ENCODE measurements around the gene DLGAP1. TPM values are rescaled to one million over a fixed set of nuclear protein-coding genes. Genes with fewer than 3 reads are reported as not detected.

DLGAP1 gene
- total and polyA plus RNA-seq, 4 donors = 0.75 to 6.6 (median 3.6) TPM

DNA sequence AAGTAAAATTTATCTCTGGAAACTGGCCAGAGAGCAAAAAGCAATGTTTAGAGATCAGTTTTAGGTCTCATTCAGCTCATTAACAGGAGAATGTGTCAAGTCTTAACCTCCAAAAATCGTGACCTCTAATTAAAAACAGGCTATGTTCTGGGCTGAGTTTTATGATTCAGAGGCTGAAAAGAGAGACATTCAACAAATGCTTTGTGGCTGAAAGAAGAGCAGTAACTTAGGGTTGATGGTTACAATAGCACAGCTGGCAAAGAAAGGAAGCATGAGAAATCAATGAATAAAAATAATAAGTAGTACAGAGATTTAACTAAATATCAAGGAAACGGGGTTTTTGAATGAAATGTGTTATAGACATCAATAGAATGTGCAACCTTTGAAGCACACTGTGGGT is 992.1 kb downstream of the DLGAP1 start:
- no peak for DNase-seq
- 45 to 56% methylated on average over 2 of the region's 2 CpGs for WGBS, 2 donors
- Histone ChIP-seq H3K4me3 (ENCODE audit: low read length in 2 of 2) (no peak overlapping the region), H3K9me3 (ENCODE audit: control insufficient read depth, low read length) (peaks cover 1% of the 10 kb centered on the region), H3K27me3 (ENCODE audit: control insufficient read depth in 1 of 2, insufficient read depth in 2 of 2, low read length in 1 of 2) (no peaks in the 10 kb centered on the region), H3K4me1 (ENCODE audit: control insufficient read depth in 1 of 2, insufficient read depth in 2 of 2, low read length in 2 of 2) (no peaks in the 10 kb centered on the region), H3K36me3 (ENCODE audit: control insufficient read depth in 1 of 2, insufficient read depth in 2 of 2, low read length in 1 of 2) (peaks cover 0 to 5% of the 10 kb centered on the region in 2 donors), H3K27ac (ENCODE audit: low read depth in 1 of 2, low read length in 2 of 2) (no peak overlapping the region)
- intact Hi-C loops (cut with DNase I) = no loop called here
- no peak for ATAC-seq (ENCODE audit: low FRiP score)

DNA sequence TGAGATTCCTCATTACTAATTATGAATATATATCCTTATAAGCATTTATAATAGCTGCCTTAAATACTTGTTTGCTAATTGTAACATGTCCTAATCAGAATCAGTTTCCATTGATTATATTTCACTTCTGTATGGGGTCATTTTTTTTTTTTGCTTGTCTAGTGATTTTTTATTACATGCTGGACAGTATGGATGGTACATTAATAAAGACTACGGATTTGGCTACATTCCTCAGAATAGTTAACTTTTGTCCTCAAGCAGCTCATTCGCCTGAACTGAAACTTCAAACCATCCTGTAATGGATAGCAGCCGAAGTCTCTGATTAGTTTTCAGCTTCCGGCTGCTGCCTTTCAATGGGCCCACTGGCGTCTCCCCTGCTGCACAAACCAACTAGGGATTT is 993.4 kb downstream of the DLGAP1 start:
- peaks cover 0 to 11% of the 10 kb centered on the region in 2 donors for H3K36me3 ChIP-seq (ENCODE audit: control insufficient read depth in 1 of 2, insufficient read depth in 2 of 2, low read length in 1 of 2)
- no peaks in the 10 kb centered on the region for H3K27me3 ChIP-seq (ENCODE audit: control insufficient read depth in 1 of 2, insufficient read depth in 2 of 2, low read length in 1 of 2)
- 96% methylated on average over 5 of the region's 5 CpGs for WGBS, 2 donors
- peaks cover 1% of the 10 kb centered on the region for H3K9me3 ChIP-seq (ENCODE audit: control insufficient read depth, low read length)
- no peak overlapping the region for H3K27ac ChIP-seq (ENCODE audit: low read depth in 1 of 2, low read length in 2 of 2)
- intact Hi-C loops (cut with DNase I) = no loop called here
- DNase-seq = no peak
- no peak overlapping the region for H3K4me3 ChIP-seq (ENCODE audit: low read length in 2 of 2)
- no peak for ATAC-seq (ENCODE audit: low FRiP score)
- H3K4me1 ChIP-seq (ENCODE audit: control insufficient read depth in 1 of 2, insufficient read depth in 2 of 2, low read length in 2 of 2) = no peaks in the 10 kb centered on the region

DNA sequence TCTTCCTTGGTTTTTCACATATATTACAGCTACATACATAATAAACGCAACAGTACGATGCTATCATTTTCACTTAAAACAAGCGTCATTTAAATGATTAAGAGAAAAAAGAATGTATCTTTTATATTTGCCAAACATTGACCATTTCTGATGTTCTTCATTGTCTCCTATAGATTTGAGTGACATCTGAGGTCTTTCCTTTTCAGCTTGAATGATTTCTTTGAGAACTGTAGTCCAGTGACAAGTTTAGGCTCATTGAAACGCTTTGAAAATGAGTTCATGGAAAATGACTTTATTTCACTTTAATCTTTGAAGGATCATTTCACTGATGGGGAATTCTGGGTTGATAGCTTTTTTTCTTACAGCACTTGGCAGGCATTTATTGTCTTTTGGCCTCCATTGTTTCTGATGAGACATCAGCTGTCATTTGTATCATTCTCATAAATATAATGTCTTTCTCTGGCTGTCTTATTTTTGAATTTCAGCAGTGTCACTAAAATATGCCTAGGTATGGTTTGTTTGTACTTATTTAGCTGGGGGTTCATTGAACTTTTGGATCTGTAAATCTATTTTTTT is 994.2 kb downstream of the DLGAP1 start:
- H3K27ac ChIP-seq (ENCODE audit: low read depth in 1 of 2, low read length in 2 of 2) = no peak overlapping the region
- no peak for DNase-seq
- WGBS, 2 donors = 95 to 98% methylated on average over 4 of the region's 4 CpGs
- peaks cover 0 to 4% of the 10 kb centered on the region in 2 donors for H3K4me1 ChIP-seq (ENCODE audit: control insufficient read depth in 1 of 2, insufficient read depth in 2 of 2, low read length in 2 of 2)
- H3K27me3 ChIP-seq (ENCODE audit: control insufficient read depth in 1 of 2, insufficient read depth in 2 of 2, low read length in 1 of 2) = no peaks in the 10 kb centered on the region
- intact Hi-C loops (cut with DNase I) = no loop called here
- peaks cover 0 to 14% of the 10 kb centered on the region in 2 donors for H3K36me3 ChIP-seq (ENCODE audit: control insufficient read depth in 1 of 2, insufficient read depth in 2 of 2, low read length in 1 of 2)
- no peak for ATAC-seq (ENCODE audit: low FRiP score)
- H3K9me3 ChIP-seq (ENCODE audit: control insufficient read depth, low read length) = peaks cover 1% of the 10 kb centered on the region
- no peak overlapping the region for H3K4me3 ChIP-seq (ENCODE audit: low read length in 2 of 2)

DNA sequence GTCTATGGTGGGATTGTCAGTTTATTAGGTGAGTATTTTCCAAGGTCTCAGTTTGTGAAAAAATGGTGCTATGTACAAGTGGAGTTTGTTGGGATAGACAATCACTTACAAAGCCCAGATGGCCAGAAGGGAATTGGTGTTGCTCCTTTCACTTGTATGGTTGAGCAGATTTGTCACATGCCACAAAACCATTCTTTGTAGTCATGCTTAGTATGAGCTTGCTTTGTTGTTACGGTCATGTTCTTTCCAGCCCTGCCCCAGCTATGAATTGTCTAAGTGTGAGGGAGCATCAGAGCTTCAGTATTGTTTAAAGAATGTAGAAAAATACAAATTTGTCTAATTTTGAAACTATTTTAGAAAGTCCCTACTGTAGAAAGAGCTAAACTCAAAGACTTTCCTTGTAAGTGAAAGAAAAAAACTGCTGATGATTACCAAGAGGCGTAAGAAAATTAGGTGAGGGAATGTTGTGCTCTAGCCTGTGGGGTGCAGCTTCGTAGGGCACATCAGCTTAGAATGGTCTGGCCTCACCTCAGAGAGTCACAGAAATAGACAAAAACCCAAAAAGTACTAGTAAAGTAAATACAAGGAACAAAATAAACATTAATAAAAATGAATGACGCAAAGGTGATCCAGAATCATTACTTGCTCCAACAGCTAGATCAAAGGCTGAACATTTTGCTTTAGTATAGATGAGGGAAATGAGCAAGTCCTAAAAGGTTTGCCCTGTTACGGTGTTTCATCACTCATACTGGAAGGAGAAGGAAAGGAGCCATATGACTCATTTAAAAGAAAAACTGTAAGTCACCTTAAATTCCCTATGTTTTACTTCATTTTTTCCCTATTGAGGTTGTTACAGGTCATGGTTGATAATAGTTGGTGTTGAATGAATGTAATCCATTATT is 995.9 kb downstream of the DLGAP1 start:
- Histone ChIP-seq H3K36me3 (ENCODE audit: control insufficient read depth in 1 of 2, insufficient read depth in 2 of 2, low read length in 1 of 2) (peaks cover 0 to 14% of the 10 kb centered on the region in 2 donors), H3K27ac (ENCODE audit: low read depth in 1 of 2, low read length in 2 of 2) (no peak overlapping the region)

DNA sequence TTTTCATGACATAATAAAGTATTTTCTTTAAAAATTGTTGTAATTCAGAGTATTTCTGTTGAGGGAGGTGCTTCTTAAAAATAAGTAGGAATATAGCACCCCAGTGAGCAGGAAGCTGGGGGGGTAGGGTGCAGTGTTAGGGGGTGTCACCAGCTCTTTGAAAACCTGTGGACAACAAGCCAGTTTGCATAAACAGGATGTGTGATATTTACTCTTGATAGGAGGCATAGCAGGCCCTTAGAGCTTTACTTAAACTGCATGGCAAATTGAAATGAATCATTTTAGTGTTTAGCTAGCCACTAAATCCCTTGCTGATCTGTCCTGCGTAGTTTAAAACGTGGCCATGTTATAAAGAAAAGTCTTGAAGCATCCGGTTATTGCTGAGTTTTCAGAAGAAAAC is 996.7 kb downstream of the DLGAP1 start:
- peaks cover 0 to 5% of the 10 kb centered on the region in 2 donors for H3K4me1 ChIP-seq (ENCODE audit: control insufficient read depth in 1 of 2, insufficient read depth in 2 of 2, low read length in 2 of 2)
- intact Hi-C loops (cut with DNase I) = no loop called here
- 82 to 84% methylated on average over 3 of the region's 3 CpGs for WGBS, 2 donors

More for the DNA sequence above, 995.9 kb downstream of the DLGAP1 start:
- peaks cover 1% of the 10 kb centered on the region for H3K9me3 ChIP-seq (ENCODE audit: control insufficient read depth, low read length)
- intact Hi-C loops (cut with DNase I) = no loop called here
- H3K4me1 ChIP-seq (ENCODE audit: control insufficient read depth in 1 of 2, insufficient read depth in 2 of 2, low read length in 2 of 2) = peaks cover 0 to 5% of the 10 kb centered on the region in 2 donors
- H3K4me3 ChIP-seq (ENCODE audit: low read length in 2 of 2) = no peak overlapping the region
- no peak for DNase-seq
- 74 to 82% methylated on average over 5 of the region's 5 CpGs for WGBS, 2 donors
- no peaks in the 10 kb centered on the region for H3K27me3 ChIP-seq (ENCODE audit: control insufficient read depth in 1 of 2, insufficient read depth in 2 of 2, low read length in 1 of 2)
- ATAC-seq (ENCODE audit: low FRiP score) = no peak

DNA sequence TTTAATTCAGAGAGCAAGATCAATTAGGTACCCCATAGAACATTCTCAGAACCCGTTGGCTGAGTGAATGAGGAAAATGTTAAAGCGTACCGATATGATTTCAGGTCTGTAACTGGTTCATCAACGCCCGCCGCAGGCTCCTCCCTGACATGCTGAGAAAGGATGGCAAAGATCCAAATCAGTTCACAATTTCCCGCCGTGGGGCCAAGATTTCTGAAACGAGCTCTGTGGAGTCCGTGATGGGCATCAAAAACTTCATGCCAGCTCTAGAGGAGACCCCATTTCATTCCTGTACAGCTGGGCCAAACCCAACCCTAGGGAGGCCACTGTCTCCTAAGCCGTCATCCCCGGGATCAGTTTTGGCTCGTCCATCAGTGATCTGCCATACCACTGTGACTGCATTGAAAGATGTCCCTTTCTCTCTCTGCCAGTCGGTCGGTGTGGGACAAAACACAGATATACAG is 997.8 kb downstream of the DLGAP1 start:
- ATAC-seq (ENCODE audit: low FRiP score) = no peak
- DNase-seq = no peak
- Histone ChIP-seq H3K4me1 (ENCODE audit: control insufficient read depth in 1 of 2, insufficient read depth in 2 of 2, low read length in 2 of 2) (peaks cover 0 to 5% of the 10 kb centered on the region in 2 donors), H3K27ac (ENCODE audit: low read depth in 1 of 2, low read length in 2 of 2) (no peak overlapping the region), H3K9me3 (ENCODE audit: control insufficient read depth, low read length) (peaks cover 1% of the 10 kb centered on the region), H3K4me3 (ENCODE audit: low read length in 2 of 2) (no peak overlapping the region), H3K36me3 (ENCODE audit: control insufficient read depth in 1 of 2, insufficient read depth in 2 of 2, low read length in 1 of 2) (peaks cover 0 to 14% of the 10 kb centered on the region in 2 donors), H3K27me3 (ENCODE audit: control insufficient read depth in 1 of 2, insufficient read depth in 2 of 2, low read length in 1 of 2) (no peaks in the 10 kb centered on the region)
- 82 to 83% methylated on average over 15 of the region's 15 CpGs for WGBS, 2 donors
- intact Hi-C loops (cut with DNase I) = no loop called here

More for the DNA sequence above, 996.7 kb downstream of the DLGAP1 start:
- H3K4me3 ChIP-seq (ENCODE audit: low read length in 2 of 2) = no peak overlapping the region
- peaks cover 1% of the 10 kb centered on the region for H3K9me3 ChIP-seq (ENCODE audit: control insufficient read depth, low read length)
- DNase-seq (no peak), ATAC-seq (ENCODE audit: low FRiP score) (no peak)
- H3K27ac ChIP-seq (ENCODE audit: low read depth in 1 of 2, low read length in 2 of 2) = no peak overlapping the region
- no peaks in the 10 kb centered on the region for H3K27me3 ChIP-seq (ENCODE audit: control insufficient read depth in 1 of 2, insufficient read depth in 2 of 2, low read length in 1 of 2)
- H3K36me3 ChIP-seq (ENCODE audit: control insufficient read depth in 1 of 2, insufficient read depth in 2 of 2, low read length in 1 of 2) = peaks cover 0 to 14% of the 10 kb centered on the region in 2 donors

DNA sequence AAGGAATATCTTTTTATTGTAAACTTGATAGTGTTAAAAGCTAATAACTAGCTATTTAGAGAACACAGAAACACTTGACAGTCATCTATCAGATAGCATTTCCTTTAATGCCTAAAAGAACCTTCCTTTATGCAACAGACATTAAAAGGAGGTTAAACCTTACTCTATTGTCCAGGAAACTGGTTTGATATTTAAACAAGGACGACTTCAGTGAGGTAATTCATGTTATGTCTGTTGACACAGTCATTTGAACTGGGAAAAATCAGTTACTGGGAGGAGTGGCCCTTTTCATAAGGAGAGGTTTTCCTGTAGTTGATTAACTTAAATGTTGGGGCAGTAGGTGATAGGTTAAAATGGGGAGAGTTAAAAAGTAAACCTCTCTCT is 998.4 kb downstream of the DLGAP1 start:
- no peak overlapping the region for H3K4me3 ChIP-seq (ENCODE audit: low read length in 2 of 2)
- no peak for ATAC-seq (ENCODE audit: low FRiP score)
- peaks cover 0 to 12% of the 10 kb centered on the region in 2 donors for H3K36me3 ChIP-seq (ENCODE audit: control insufficient read depth in 1 of 2, insufficient read depth in 2 of 2, low read length in 1 of 2)
- H3K27me3 ChIP-seq (ENCODE audit: control insufficient read depth in 1 of 2, insufficient read depth in 2 of 2, low read length in 1 of 2) = no peaks in the 10 kb centered on the region
- peaks cover 0 to 5% of the 10 kb centered on the region in 2 donors for H3K4me1 ChIP-seq (ENCODE audit: control insufficient read depth in 1 of 2, insufficient read depth in 2 of 2, low read length in 2 of 2)
- 50 to 56% methylated on average over 1 of the region's 1 CpG for WGBS, 2 donors
- intact Hi-C loops (cut with DNase I) = no loop called here
- no peak overlapping the region for H3K27ac ChIP-seq (ENCODE audit: low read depth in 1 of 2, low read length in 2 of 2)
- DNase-seq = no peak
- H3K9me3 ChIP-seq (ENCODE audit: control insufficient read depth, low read length) = no peaks in the 10 kb centered on the region

DNA sequence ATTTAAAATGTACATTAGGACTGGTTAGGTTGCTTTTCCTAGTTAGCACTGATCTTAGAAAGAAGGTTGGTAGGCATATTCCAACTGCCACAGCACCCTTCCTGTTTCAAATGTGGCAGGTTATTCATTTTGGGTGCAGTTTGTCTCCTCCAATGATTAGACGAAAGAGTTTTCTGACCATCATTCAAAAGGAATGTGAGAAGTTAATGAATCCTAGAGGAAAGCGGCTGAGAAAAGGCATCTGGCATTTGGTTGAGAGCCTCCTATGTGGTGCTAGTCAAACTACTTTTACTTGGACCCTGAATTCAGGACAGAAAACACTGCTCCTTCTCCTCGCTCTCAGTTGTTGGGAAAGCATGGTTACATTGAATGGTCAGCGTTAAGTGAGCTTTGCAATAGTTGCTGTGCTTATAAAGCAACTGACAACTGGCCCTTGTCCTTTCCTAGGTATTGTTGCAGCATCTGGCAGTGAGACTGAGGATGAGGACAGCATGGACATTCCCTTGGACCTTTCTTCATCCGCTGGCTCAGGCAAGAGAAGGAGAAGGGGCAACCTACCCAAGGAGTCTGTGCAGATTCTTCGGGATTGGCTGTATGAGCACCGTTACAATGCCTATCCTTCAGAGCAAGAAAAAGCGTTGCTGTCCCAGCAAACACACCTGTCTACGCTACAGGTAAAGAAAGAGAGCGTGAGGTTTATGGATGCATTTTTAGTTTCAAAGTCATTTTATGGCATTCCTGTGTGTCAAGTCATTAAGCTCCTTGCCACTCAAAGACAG is 999.0 kb downstream of the DLGAP1 start:
- H3K9me3 ChIP-seq (ENCODE audit: control insufficient read depth, low read length) = no peaks in the 10 kb centered on the region
- intact Hi-C loops (cut with DNase I) = no loop called here
- peaks cover 0 to 5% of the 10 kb centered on the region in 2 donors for H3K4me1 ChIP-seq (ENCODE audit: control insufficient read depth in 1 of 2, insufficient read depth in 2 of 2, low read length in 2 of 2)
- 68 to 71% methylated on average over 10 of the region's 10 CpGs for WGBS, 2 donors
- no peak overlapping the region for H3K4me3 ChIP-seq (ENCODE audit: low read length in 2 of 2)
- no peaks in the 10 kb centered on the region for H3K27me3 ChIP-seq (ENCODE audit: control insufficient read depth in 1 of 2, insufficient read depth in 2 of 2, low read length in 1 of 2)
- ATAC-seq (ENCODE audit: low FRiP score) = no peak
- peaks cover 0 to 12% of the 10 kb centered on the region in 2 donors for H3K36me3 ChIP-seq (ENCODE audit: control insufficient read depth in 1 of 2, insufficient read depth in 2 of 2, low read length in 1 of 2)
- no peak for DNase-seq
- H3K27ac ChIP-seq (ENCODE audit: low read depth in 1 of 2, low read length in 2 of 2) = no peak overlapping the region

Data from aorta (tissue), 5 donors.